Naive thymus-derived CD4-positive, alpha-beta T cell (primary cell): ENCODE results near the gene CD247. TPM values are rescaled to one million over a fixed set of nuclear protein-coding genes. Genes with fewer than 3 reads are reported as not detected.
A peak's percentile ranks its signal among the peaks of the same experiment; 100 is the strongest.

Experiments
- ATAC-seq: fragments of 150-1000 bp; cut with Tn5 transposase; 2 replicates; pipeline ENCODE4 v1.10.0; 2021; ENCODE audit warnings: mild to moderate bottlenecking, moderate library complexity
- CTCF ChIA-PET: fragments of 350-600 bp; sonication (Branson Sonifier 250); formaldehyde crosslinking; loops from one replicate; lab custom pipeline; 2021; ENCODE audit warnings: antibody characterized with exemption; lab: Charles Lee
- POLR2A ChIA-PET: fragments of 350-600 bp; sonication (Branson Sonifier 250); formaldehyde crosslinking; loops from one replicate; lab custom pipeline; 2021; ENCODE audit warnings: antibody characterized with exemption, inconsistent platforms; lab: Charles Lee
- DNase-seq, 9 donors: peaks; one replicate each; pipeline versions ENCODE4 v3.0.0 to v3.0.0-alpha.2; 2020 to 2022; ENCODE audit warnings: mixed read lengths in 1 of 9
- H3K27ac ChIP-seq: one replicate; pipeline ENCODE4 v1.7.0; 2013; ENCODE audit warnings: mild to moderate bottlenecking, low read depth, low read length, moderate library complexity
- H3K27me3 ChIP-seq, 2 donors: one replicate each; pipeline ENCODE4 v1.7.0; 2013; ENCODE audit warnings: low read length in 2 of 2, mild to moderate bottlenecking in 2 of 2, moderate library complexity in 2 of 2; ENCODE audit not compliant: control insufficient read depth in 2 of 2, insufficient read depth in 2 of 2
- H3K36me3 ChIP-seq, 3 experiments: 1 replicate in 2 of 3; 2 replicates in 1 of 3; pipeline ENCODE4 v1.7.0; 2013; ENCODE audit warnings: low read length in 3 of 3, mild to moderate bottlenecking in 3 of 3, moderate library complexity in 1 of 3; ENCODE audit not compliant: insufficient read depth in 3 of 3, control insufficient read depth in 2 of 3
- H3K4me1 ChIP-seq, 2 donors: one replicate each; pipeline ENCODE4 v1.7.0; 2013; ENCODE audit warnings: low read length in 2 of 2, mild to moderate bottlenecking in 2 of 2, moderate library complexity in 1 of 2; ENCODE audit not compliant: control insufficient read depth in 2 of 2, insufficient read depth in 2 of 2
- H3K4me3 ChIP-seq: 2 replicates; pipeline ENCODE4 v1.7.0; 2013; ENCODE audit warnings: mild to moderate bottlenecking, low read length
- H3K9me3 ChIP-seq, 3 experiments: 1 replicate in 2 of 3; 2 replicates in 1 of 3; pipeline ENCODE4 v1.7.0; 2013; ENCODE audit warnings: low read length in 3 of 3; ENCODE audit not compliant: control insufficient read depth in 2 of 3
- H3K27ac Mint-ChIP-seq, 9 donors: one replicate each; pipeline ENCODE4 v1.8.0; 2020 to 2022; ENCODE audit warnings: mixed read lengths in 9 of 9, mild to moderate bottlenecking in 8 of 9, moderate library complexity in 5 of 9, inconsistent platforms in 2 of 9
- H3K27me3 Mint-ChIP-seq, 5 donors: one replicate each; pipeline ENCODE4 v1.8.0; 2021 to 2022; ENCODE audit warnings: mixed read lengths in 5 of 5, mild to moderate bottlenecking in 1 of 5
- H3K36me3 Mint-ChIP-seq, 5 donors: one replicate each; pipeline ENCODE4 v1.8.0; 2020 to 2022; ENCODE audit warnings: mixed read lengths in 5 of 5, mild to moderate bottlenecking in 3 of 5, inconsistent platforms in 1 of 5
- H3K4me1 Mint-ChIP-seq, 7 donors: one replicate each; pipeline ENCODE4 v1.8.0; 2020 to 2022; ENCODE audit warnings: mixed read lengths in 7 of 7, mild to moderate bottlenecking in 3 of 7, inconsistent platforms in 1 of 7
- H3K4me3 Mint-ChIP-seq, 10 donors: one replicate each; pipeline ENCODE4 v1.8.0; 2020 to 2022; ENCODE audit warnings: mild to moderate bottlenecking in 10 of 10, mixed read lengths in 10 of 10, moderate library complexity in 6 of 10, inconsistent platforms in 2 of 10
- H3K9me3 Mint-ChIP-seq, 11 donors: one replicate each; pipeline ENCODE4 v1.8.0; 2020 to 2022; ENCODE audit warnings: mixed read lengths in 11 of 11, mild to moderate bottlenecking in 4 of 11, inconsistent platforms in 1 of 11, moderate library complexity in 1 of 11
- intact Hi-C, 2 donors: fragments of 100-400 bp; cut with micrococcal nuclease; formaldehyde crosslinking; loops; one replicate each; pipeline ENCODE4 v1.15.1; 2023
- polyA plus RNA-seq, 2 donors: library from polyadenylated mRNA; unstranded; fragments of 300-500 nt; fragmentation: Illumina TruSeq; gene quantifications; one replicate each; pipeline ENCODE4 v1.2.3, GENCODE V29; 2021
- total RNA-seq, 6 experiments: library from RNA in 5 of 6; stranded (reverse) in 5 of 6; gene quantifications; 1 replicate in 5 of 6; 2 replicates in 1 of 6; pipeline ENCODE4 v1.2.3 and lab custom pipeline; 2021 to 2026

The CD247 gene
- total and polyA plus RNA-seq, 7 experiments from 2014 or later, result 246 to 476 (median 352) TPM

DNA sequence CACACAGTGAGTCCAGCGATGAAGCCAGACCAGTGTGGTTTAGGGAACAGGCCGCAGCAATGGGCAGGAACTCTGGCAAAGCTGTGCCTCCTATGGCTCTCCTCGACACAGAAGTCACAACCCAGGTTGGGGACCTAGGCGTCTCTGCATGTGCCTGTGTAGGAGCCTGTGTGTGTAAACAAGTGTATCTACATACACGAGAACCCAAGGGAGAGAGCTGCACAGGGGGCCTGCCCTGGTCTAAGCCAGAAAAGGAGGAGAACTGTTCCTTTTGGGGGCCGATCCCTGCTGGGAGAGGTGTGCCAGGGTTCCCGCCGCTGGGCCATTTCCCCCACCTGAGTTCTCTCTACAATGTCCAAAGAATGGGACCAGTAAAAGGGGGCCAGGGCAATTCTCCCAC, 56.0 kb downstream of the CD247 start:
- Mint-ChIP-seq H3K27ac (peak overlapping the region in 8 of 9 donors; percentile 87 to 98 (median 94)), H3K9me3 (no peaks in the 10 kb centered on the region), H3K4me1 (peaks cover 43 to 99% (median 86%) of the 10 kb centered on the region in 7 donors), H3K27me3 (no peaks in the 10 kb centered on the region), H3K36me3 (peaks cover 0 to 19% (median 3%) of the 10 kb centered on the region in 5 donors), H3K4me3 (peak overlapping the region in 4 of 10 donors; percentile 63 to 81 (median 70))
- CTCF ChIA-PET, result interaction anchor here (0.7 to 1.7 kb wide), 3 partner anchors 12 to 20 kb away, joined by 3 to 4 read pairs (median 4); no protein-coding TSS in a partner anchor
- intact Hi-C loops, result no loop called here
- no peak for DNase-seq
- H3K27me3 ChIP-seq, result no peaks in the 10 kb centered on the region
- H3K4me1 ChIP-seq, result peaks cover 3 to 88% of the 10 kb centered on the region in 2 donors
- H3K4me3 ChIP-seq, result no peak overlapping the region
- POLR2A ChIA-PET, result interaction anchor here (0.9 to 13.5 kb wide), 7 partner anchors 15 to 55 kb away, joined by 3 to 273 read pairs (median 4); partner anchors contain the start of gene CD247
- H3K36me3 ChIP-seq, result peaks cover 0 to 13% (median 0%) of the 10 kb centered on the region in 3 experiments
- no peaks in the 10 kb centered on the region for H3K9me3 ChIP-seq
- peak; percentile 10 for ATAC-seq
- H3K27ac ChIP-seq, result peak overlapping the region; percentile 100

- Histone ChIP-seq H3K36me3 (peaks cover 0 to 14% (median 0%) of the 10 kb centered on the region in 3 experiments), H3K4me3 (no peak overlapping the region), H3K9me3 (no peaks in the 10 kb centered on the region), H3K27ac (peak overlapping the region; percentile 100), H3K4me1 (peaks cover 15 to 92% of the 10 kb centered on the region in 2 donors), H3K27me3 (no peaks in the 10 kb centered on the region)
- Mint-ChIP-seq H3K9me3 (no peaks in the 10 kb centered on the region), H3K4me3 (peak overlapping the region in 9 of 10 donors; percentile 60 to 84 (median 70)), H3K27me3 (no peaks in the 10 kb centered on the region), H3K4me1 (peaks cover 51 to 100% (median 88%) of the 10 kb centered on the region in 7 donors), H3K27ac (peak overlapping the region; percentile 46 to 98 (median 93)), H3K36me3 (peaks cover 0 to 19% (median 4%) of the 10 kb centered on the region in 5 donors)
- intact Hi-C loops, result loop anchor here in 1 of 2 donors (1.0 kb wide), 1 partner anchor 13 kb away; no protein-coding TSS in a partner anchor
- peak in 8 of 9 donors; percentile 43 to 91 (median 82) for DNase-seq
- CTCF ChIA-PET, result interaction anchor here (1.7 kb wide), 1 partner anchor 11 kb away, joined by 4 read pairs; no protein-coding TSS in a partner anchor
- ATAC-seq, result peak; percentile 81
- POLR2A ChIA-PET, result interaction anchor here (0.7 to 13.5 kb wide), 9 partner anchors 9 to 57 kb away, joined by 3 to 273 read pairs (median 4); partner anchors contain the start of gene CD247
Observed at GRCh38 chr1:167460836-167461235, 57.5 kb downstream of the CD247 start.

DNA sequence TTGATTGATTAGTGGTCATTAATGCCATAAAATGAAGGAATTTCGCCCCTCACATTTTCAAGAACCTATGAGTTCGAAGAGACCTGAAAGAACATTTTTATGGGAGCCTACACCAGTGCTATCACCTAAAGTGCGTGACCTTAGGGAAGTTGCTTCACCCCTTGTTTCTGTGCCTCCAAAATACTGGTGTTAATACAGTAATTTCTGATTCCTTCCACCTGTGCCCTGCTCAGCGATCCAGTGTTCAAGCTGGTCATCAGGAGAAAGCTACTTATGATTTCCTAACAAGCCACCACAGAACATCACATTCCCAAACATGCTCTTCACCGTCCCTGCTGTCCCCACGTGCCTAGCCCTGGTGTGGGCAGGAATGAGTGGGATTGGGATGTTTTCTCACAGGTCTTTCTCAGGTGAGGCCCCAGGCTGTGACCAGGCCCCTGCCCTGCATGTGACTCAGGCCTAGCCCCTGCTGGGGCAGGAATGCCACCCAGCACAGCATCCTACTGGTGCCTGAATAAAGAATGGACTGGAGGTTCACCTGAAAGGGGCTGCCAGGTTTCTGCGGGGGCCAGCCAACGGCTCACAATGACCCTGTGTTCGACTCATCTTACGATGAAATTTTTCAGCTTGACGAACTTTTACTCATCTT, 60.3 kb downstream of the CD247 start:
- Mint-ChIP-seq H3K27ac (peak overlapping the region; percentile 40 to 99 (median 93)), H3K36me3 (peaks cover 0 to 16% (median 4%) of the 10 kb centered on the region in 5 donors), H3K27me3 (no peaks in the 10 kb centered on the region), H3K9me3 (no peaks in the 10 kb centered on the region), H3K4me3 (peak overlapping the region in 9 of 10 donors; percentile 9 to 91 (median 80)), H3K4me1 (peaks cover 40 to 86% (median 73%) of the 10 kb centered on the region in 7 donors)
- DNase-seq (no peak), ATAC-seq (no peak)
- H3K4me3 ChIP-seq, result no peak overlapping the region
- CTCF ChIA-PET, result interaction anchor here (0.7 to 3.0 kb wide), 6 partner anchors 11 to 191 kb away, joined by 3 to 16 read pairs (median 4); no protein-coding TSS in a partner anchor
- H3K36me3 ChIP-seq, result peaks cover 0 to 16% (median 0%) of the 10 kb centered on the region in 3 experiments
- no peaks in the 10 kb centered on the region for H3K9me3 ChIP-seq
- no peaks in the 10 kb centered on the region for H3K27me3 ChIP-seq
- intact Hi-C loops, result loop anchor here (2.0 to 10.0 kb wide), 5 partner anchors 13 to 259 kb away; no protein-coding TSS in a partner anchor
- POLR2A ChIA-PET, result interaction anchor here (1.0 to 13.5 kb wide), 7 partner anchors 10 to 96 kb away, joined by 3 to 273 read pairs (median 34); partner anchors contain the start of genes CD247 and CREG1
- peaks cover 19 to 72% of the 10 kb centered on the region in 2 donors for H3K4me1 ChIP-seq
- H3K27ac ChIP-seq, result peak overlapping the region; percentile 100

GRCh38 chr1:167456926-167457325, 61.4 kb downstream of the CD247 start:
- H3K36me3 Mint-ChIP-seq, result peaks cover 0 to 18% (median 4%) of the 10 kb centered on the region in 5 donors
- peak overlapping the region; percentile 91 for H3K4me3 ChIP-seq
- H3K36me3 ChIP-seq, result peaks cover 0 to 14% (median 0%) of the 10 kb centered on the region in 3 experiments
- intact Hi-C loops, result loop anchor here (1.0 to 10.0 kb wide), 9 partner anchors 8 to 260 kb away; partner anchors contain the start of gene CD247 (in 1 of the 2)
- H3K27ac Mint-ChIP-seq, result peak overlapping the region; percentile 85 to 99 (median 93)
- H3K9me3 ChIP-seq, result no peaks in the 10 kb centered on the region
- DNase-seq (peak in 1 of 9 donors; percentile 12), ATAC-seq (no peak)
- ChIA-PET POLR2A (interaction anchor here (1.0 to 13.5 kb wide), 12 partner anchors 9 to 97 kb away, joined by 3 to 273 read pairs (median 28); partner anchors contain the start of genes CD247 and CREG1), CTCF (interaction anchor here (0.7 to 3.0 kb wide), 5 partner anchors 10 to 59 kb away, joined by 3 to 16 read pairs (median 4); no protein-coding TSS in a partner anchor)
- H3K9me3 Mint-ChIP-seq, result no peaks in the 10 kb centered on the region
- peaks cover 43 to 86% (median 73%) of the 10 kb centered on the region in 7 donors for H3K4me1 Mint-ChIP-seq
- H3K4me1 ChIP-seq, result peaks cover 19 to 67% of the 10 kb centered on the region in 2 donors
- H3K27me3 Mint-ChIP-seq, result no peaks in the 10 kb centered on the region
- H3K27me3 ChIP-seq, result no peaks in the 10 kb centered on the region
- peak overlapping the region; percentile 100 for H3K27ac ChIP-seq
- H3K4me3 Mint-ChIP-seq, result peak overlapping the region; percentile 80 to 91 (median 84)

- Histone ChIP-seq H3K27me3 (no peaks in the 10 kb centered on the region), H3K9me3 (no peaks in the 10 kb centered on the region), H3K4me3 (peak overlapping the region; percentile 91), H3K36me3 (peaks cover 0 to 13% (median 0%) of the 10 kb centered on the region in 3 experiments), H3K27ac (peak overlapping the region; percentile 100), H3K4me1 (peaks cover 22 to 67% of the 10 kb centered on the region in 2 donors)
- Mint-ChIP-seq H3K27ac (peak overlapping the region; percentile 85 to 99 (median 93)), H3K27me3 (no peaks in the 10 kb centered on the region), H3K36me3 (peaks cover 0 to 18% (median 4%) of the 10 kb centered on the region in 5 donors), H3K4me1 (peaks cover 44 to 86% (median 71%) of the 10 kb centered on the region in 7 donors), H3K9me3 (no peaks in the 10 kb centered on the region), H3K4me3 (peak overlapping the region; percentile 80 to 91 (median 84))
- CTCF ChIA-PET, result interaction anchor here (0.5 to 3.0 kb wide), 8 partner anchors 12 to 63 kb away, joined by 3 to 16 read pairs (median 6); partner anchors contain the start of gene CD247
- POLR2A ChIA-PET, result interaction anchor here (1.0 to 13.5 kb wide), 15 partner anchors 9 to 97 kb away, joined by 3 to 273 read pairs (median 26); partner anchors contain the start of genes CD247 and CREG1
- intact Hi-C loops, result loop anchor here (1.0 to 10.0 kb wide), 9 partner anchors 9 to 261 kb away; partner anchors contain the start of gene CD247 (in 1 of the 2)
- peak in 2 of 9 donors; percentile 12 to 27 for DNase-seq
- no peak for ATAC-seq
Observed at GRCh38 chr1:167456524-167456923, 61.8 kb downstream of the CD247 start.
